ENCODE measurements around the gene POLN.

Gene POLN

GRCh38 chr4:2066011-2066551 lies 175.8 kb downstream of the POLN start:
- Histone ChIP-seq H3K27me3 (ENCODE audit: insufficient read depth, low read length) (no peaks in the 10 kb centered on the region), H2AFZ (ENCODE audit: low read length) (no peak overlapping the region), H3F3A (ENCODE audit: insufficient read depth, low read length) (no peaks in the 10 kb centered on the region), H4K20me1 (ENCODE audit: insufficient read depth, low read length) (no peaks in the 10 kb centered on the region), H3K36me3 (ENCODE audit: insufficient read depth, low read length) (no peaks in the 10 kb centered on the region), H3K4me1 (ENCODE audit: insufficient read depth, low read length, severe bottlenecking) (no peaks in the 10 kb centered on the region), H3K79me2 (ENCODE audit: insufficient read depth, low read length) (no peaks in the 10 kb centered on the region), H3K9me3 (ENCODE audit: low read length) (no peaks in the 10 kb centered on the region), H3K9ac (ENCODE audit: low read length) (no peak overlapping the region), H3K4me2 (ENCODE audit: low read length) (no peak overlapping the region), H3K9me2 (ENCODE audit: low read depth, low read length) (no peaks in the 10 kb centered on the region), H3K27ac (ENCODE audit: low read depth, low read length, poor library complexity, severe bottlenecking) (no peak overlapping the region), H3K4me3 (ENCODE audit: low read depth, low read length, poor library complexity, severe bottlenecking) (no peak overlapping the region)
- TF ChIP-seq CTCF (IDR thresholded peaks at IDR 0.05; ENCODE audit: low read length) (no peak), EZH2 (IDR thresholded peaks at IDR 0.05; ENCODE audit: borderline replicate concordance, low read length) (no peak)

- Histone ChIP-seq H3K4me3 (ENCODE audit: low read depth, low read length, poor library complexity, severe bottlenecking) (no peak overlapping the region), H3K4me1 (ENCODE audit: insufficient read depth, low read length, severe bottlenecking) (no peaks in the 10 kb centered on the region), H3K36me3 (ENCODE audit: insufficient read depth, low read length) (no peaks in the 10 kb centered on the region), H2AFZ (ENCODE audit: low read length) (no peak overlapping the region), H3K27ac (ENCODE audit: low read depth, low read length, poor library complexity, severe bottlenecking) (no peak overlapping the region), H3K9me3 (ENCODE audit: low read length) (no peaks in the 10 kb centered on the region), H3F3A (ENCODE audit: insufficient read depth, low read length) (no peaks in the 10 kb centered on the region), H3K9ac (ENCODE audit: low read length) (no peak overlapping the region), H3K27me3 (ENCODE audit: insufficient read depth, low read length) (no peaks in the 10 kb centered on the region), H3K4me2 (ENCODE audit: low read length) (no peak overlapping the region), H3K9me2 (ENCODE audit: low read depth, low read length) (no peaks in the 10 kb centered on the region), H3K79me2 (ENCODE audit: insufficient read depth, low read length) (no peaks in the 10 kb centered on the region), H4K20me1 (ENCODE audit: insufficient read depth, low read length) (no peaks in the 10 kb centered on the region)
- TF ChIP-seq CTCF (IDR thresholded peaks at IDR 0.05; ENCODE audit: low read length): no peak
- TF ChIP-seq EZH2 (IDR thresholded peaks at IDR 0.05; ENCODE audit: borderline replicate concordance, low read length): no peak
Observed at GRCh38 chr4:2065106-2065930, 176.6 kb downstream of the POLN start.

- Histone ChIP-seq H3F3A (ENCODE audit: insufficient read depth, low read length) (no peaks in the 10 kb centered on the region), H3K4me3 (ENCODE audit: low read depth, low read length, poor library complexity, severe bottlenecking) (no peak overlapping the region), H3K79me2 (ENCODE audit: insufficient read depth, low read length) (no peaks in the 10 kb centered on the region), H3K36me3 (ENCODE audit: insufficient read depth, low read length) (no peaks in the 10 kb centered on the region), H4K20me1 (ENCODE audit: insufficient read depth, low read length) (no peaks in the 10 kb centered on the region), H3K4me2 (ENCODE audit: low read length) (no peak overlapping the region), H3K27me3 (ENCODE audit: insufficient read depth, low read length) (no peaks in the 10 kb centered on the region), H3K27ac (ENCODE audit: low read depth, low read length, poor library complexity, severe bottlenecking) (no peak overlapping the region), H3K9ac (ENCODE audit: low read length) (no peak overlapping the region), H3K9me3 (ENCODE audit: low read length) (no peaks in the 10 kb centered on the region), H2AFZ (ENCODE audit: low read length) (no peak overlapping the region), H3K4me1 (ENCODE audit: insufficient read depth, low read length, severe bottlenecking) (no peaks in the 10 kb centered on the region), H3K9me2 (ENCODE audit: low read depth, low read length) (no peaks in the 10 kb centered on the region)
- no peak for TF ChIP-seq EZH2 (IDR thresholded peaks at IDR 0.05; ENCODE audit: borderline replicate concordance, low read length)
- no peak for TF ChIP-seq CTCF (IDR thresholded peaks at IDR 0.05; ENCODE audit: low read length)
Observed at GRCh38 chr4:2064276-2064991, 177.5 kb downstream of the POLN start.
